NCI-H2196 (cell line): Measurements from ENCODE around the gene HPCAL1.

Experiments used
- DNase-seq: peaks from one replicate; lab custom pipeline; 2025; ENCODE audit not compliant: unreplicated experiment; lab: John Stamatoyannopoulos, UW

HPCAL1 gene

GRCh38 chr2:10419553-10420257 lies 117.0 kb downstream of the HPCAL1 start:
- DNase-seq: no peak

DNA sequence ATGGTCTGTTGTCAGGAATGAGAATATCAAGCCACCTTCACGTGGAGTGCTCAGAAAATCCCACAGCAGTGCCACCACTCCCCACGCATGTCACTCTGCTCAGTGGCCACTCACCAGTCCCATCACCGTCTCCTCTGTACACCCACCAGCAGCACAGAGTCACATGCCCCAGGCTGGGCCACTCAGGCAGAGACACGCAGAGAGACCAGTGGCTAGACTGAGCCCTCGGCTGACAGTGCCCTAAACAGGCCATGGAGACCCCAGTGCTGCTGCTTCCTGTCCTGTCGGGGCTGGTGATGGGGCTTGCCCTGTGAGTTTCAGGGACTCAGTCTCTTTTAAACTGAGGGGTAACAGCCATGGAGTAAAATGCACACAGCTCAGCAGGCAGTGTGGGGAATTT lies 119.5 kb downstream of the HPCAL1 start:
- no peak for DNase-seq

GRCh38 chr2:10422732-10423399 lies 120.2 kb downstream of the HPCAL1 start:
- no peak for DNase-seq

- DNase-seq: no peak
Measured at GRCh38 chr2:10423400-10423774, 120.7 kb downstream of the HPCAL1 start.

DNA sequence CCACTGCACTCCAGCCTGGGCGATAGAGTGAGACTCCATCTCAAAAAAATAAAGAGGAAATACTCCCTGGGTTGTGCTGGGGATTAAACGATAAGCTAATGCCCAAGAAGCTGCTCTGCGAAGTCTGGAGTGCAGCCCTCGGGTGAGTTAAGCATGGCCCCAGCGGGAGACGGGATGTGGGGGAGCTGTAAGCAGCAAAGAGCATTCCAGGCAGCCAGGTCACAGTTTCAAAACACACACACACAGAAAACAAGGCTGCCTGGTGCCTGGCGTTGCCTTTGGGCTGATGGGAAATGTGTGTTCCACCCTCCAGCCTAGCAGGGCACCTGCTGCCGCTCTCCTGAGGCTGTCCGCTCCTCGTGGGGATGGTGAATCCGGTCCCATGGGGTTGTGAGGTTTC lies 121.3 kb downstream of the HPCAL1 start:
- no peak for DNase-seq

GRCh38 chr2:10424916-10425505 lies 122.3 kb downstream of the HPCAL1 start:
- no peak for DNase-seq

DNA sequence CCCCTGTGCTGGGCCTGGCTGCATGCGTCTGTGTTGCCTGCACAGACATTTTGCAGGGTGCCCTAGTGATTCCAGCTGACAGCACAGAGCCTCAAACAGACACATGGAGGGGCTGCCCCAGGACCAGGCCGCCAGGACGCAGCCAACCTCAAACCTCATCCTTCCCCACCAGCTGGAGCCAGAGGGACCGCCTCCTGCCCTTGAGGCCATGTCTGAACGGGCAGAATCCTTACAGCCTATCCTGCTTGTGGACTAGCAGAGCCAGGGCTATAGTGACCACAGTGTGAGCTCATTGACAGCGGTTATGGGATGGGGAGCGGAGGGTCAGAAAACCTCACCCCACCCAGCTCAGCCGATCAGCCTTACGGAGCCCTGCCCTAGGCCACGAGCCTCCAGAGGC lies 123.0 kb downstream of the HPCAL1 start:
- no peak for DNase-seq

GRCh38 chr2:10426726-10427617 lies 124.3 kb downstream of the HPCAL1 start:
- DNase-seq: no peak

DNA sequence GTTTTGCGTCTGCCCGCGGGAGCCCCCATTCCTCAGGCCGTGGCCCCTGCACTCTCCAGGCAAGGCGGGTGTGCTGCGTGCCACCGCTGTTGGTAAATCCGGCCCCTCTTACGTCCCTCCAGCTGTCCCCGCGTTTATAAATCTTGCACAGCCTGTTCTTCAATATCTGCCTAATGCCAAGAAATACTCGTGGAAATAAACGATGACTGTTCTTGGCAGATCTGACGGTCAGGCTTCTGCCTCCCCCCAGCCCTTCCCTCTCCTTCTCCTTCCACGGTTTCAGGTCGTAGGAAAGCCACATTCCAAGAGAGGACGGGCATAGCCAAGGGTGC lies 124.9 kb downstream of the HPCAL1 start:
- DNase-seq: no peak

GRCh38 chr2:10428355-10428754 lies 125.7 kb downstream of the HPCAL1 start:
- no peak for DNase-seq

DNA sequence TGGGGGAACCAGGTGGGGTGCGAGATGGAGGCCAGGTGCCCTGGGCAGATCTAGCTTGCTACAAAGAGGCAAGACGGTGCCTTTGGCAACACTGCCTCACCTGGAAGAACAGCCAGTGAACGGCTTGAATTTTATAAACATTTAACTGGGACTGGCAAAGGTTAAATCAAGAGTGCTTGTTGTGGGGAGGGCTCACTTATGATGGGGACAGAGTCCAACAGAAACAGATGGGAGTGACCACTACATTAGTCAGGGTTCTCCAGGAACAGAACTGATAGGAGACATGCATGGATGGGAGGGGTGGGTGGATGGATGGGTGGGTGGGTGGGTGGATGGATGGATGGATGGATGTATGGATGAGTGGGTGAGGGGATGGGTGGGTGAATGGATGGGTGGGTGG lies 126.2 kb downstream of the HPCAL1 start:
- no peak for DNase-seq

GRCh38 chr2:10430886-10431622 lies 128.3 kb downstream of the HPCAL1 start:
- no peak for DNase-seq

DNA sequence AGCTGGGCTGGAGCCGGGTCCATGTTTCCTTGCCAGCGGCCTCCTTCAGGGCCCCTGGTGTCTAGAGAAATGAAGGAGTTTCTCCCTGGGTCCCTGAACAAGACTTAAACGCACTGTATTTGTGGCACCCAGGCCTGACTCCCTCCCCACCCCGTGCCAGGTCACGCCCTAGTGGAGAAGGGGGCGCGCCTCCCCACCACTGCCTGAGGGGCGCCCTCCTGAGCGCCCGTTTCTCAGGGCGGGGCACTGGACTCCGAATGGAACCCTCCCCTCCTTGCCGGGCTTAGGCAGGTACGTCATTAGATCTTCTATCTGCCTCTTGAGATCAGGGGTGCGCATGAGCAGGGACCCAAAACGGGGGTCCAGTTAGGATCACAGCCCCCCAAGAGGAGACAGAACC lies 129.1 kb downstream of the HPCAL1 start:
- no peak for DNase-seq

- DNase-seq: no peak
Measured at GRCh38 chr2:10432311-10433181, 129.8 kb downstream of the HPCAL1 start.

DNA sequence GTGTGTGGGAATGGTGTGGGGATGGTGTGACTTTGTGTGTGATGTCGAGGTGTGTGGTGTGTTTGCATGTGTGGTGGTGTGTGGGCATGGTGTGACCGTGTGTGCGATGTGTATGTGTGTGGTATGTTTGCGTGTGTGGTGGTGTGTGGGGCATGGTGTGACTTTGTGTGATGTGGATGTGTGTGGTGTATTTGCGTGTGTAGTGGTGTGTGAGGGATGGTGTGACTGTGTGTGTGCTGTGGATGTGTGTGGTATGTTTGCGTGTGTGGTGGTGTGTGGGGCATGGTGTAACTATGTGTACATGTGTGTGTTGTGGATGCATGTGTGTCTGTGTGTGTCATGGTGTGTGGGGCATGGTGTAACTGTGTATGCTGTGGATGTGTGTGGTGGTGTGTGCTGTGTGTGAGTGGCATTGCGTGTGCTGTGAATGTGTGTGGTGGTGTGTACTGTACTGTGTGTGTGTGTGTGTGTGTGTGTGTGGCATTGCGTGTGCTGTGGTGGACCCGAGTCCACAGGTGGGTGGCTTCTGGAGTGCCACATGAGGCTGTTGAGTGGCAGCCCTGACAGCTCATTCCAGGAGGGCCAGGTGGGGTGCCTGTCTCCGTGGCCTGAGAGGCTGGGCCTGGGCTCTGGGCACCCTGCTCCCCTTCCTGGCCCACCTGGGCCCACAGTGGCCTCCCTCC lies 130.7 kb downstream of the HPCAL1 start:
- no peak for DNase-seq

GRCh38 chr2:10433947-10434885 lies 131.5 kb downstream of the HPCAL1 start:
- DNase-seq: no peak

- DNase-seq: peak; percentile 81
Measured at GRCh38 chr2:10434886-10435819, 132.4 kb downstream of the HPCAL1 start.
